ENCODE results near the gene PRELID1. TPM values are rescaled to one million over a fixed set of nuclear protein-coding genes. Genes with fewer than 3 reads are reported as not detected.

Gene PRELID1
- total RNA-seq, 1 donor, result 82.2 TPM

GRCh38 chr5:177330991-177331842 is 27.6 kb downstream of the PRELID1 start:
- no peak overlapping the region for H3K27ac ChIP-seq (ENCODE audit: low read depth, low read length)
- H2AFZ ChIP-seq (ENCODE audit: low read length), result no peak overlapping the region
- peaks cover 5% of the 10 kb centered on the region for H3K79me2 ChIP-seq (ENCODE audit: insufficient read depth, low read length)
- H4K20me1 ChIP-seq (ENCODE audit: insufficient read depth, low read length), result peaks cover 8% of the 10 kb centered on the region
- no peaks in the 10 kb centered on the region for H3K9me3 ChIP-seq (ENCODE audit: low read depth, low read length)
- no peak for TF ChIP-seq CTCF (IDR thresholded peaks at IDR 0.05; ENCODE audit: extremely low read depth, low read depth, low read length)
- no peak overlapping the region for H3K4me2 ChIP-seq (ENCODE audit: insufficient read depth, low read length)
- H3K27me3 ChIP-seq (ENCODE audit: insufficient read depth, low read length), result no peaks in the 10 kb centered on the region
- no peak overlapping the region for H3K4me3 ChIP-seq (ENCODE audit: insufficient read depth, low read length)
- peaks cover 14% of the 10 kb centered on the region for H3K4me1 ChIP-seq (ENCODE audit: insufficient read depth, low read length)
- peak; percentile 60 for DNase-seq (ENCODE audit: insufficient read length, low spot score, missing footprints)
- H3K36me3 ChIP-seq (ENCODE audit: insufficient read depth, low read length), result peaks cover 42% of the 10 kb centered on the region

- Histone ChIP-seq H3K36me3 (ENCODE audit: insufficient read depth, low read length) (peaks cover 46% of the 10 kb centered on the region), H2AFZ (ENCODE audit: low read length) (no peak overlapping the region)
Observed at GRCh38 chr5:177332031-177332895, 28.7 kb downstream of the PRELID1 start.

DNA sequence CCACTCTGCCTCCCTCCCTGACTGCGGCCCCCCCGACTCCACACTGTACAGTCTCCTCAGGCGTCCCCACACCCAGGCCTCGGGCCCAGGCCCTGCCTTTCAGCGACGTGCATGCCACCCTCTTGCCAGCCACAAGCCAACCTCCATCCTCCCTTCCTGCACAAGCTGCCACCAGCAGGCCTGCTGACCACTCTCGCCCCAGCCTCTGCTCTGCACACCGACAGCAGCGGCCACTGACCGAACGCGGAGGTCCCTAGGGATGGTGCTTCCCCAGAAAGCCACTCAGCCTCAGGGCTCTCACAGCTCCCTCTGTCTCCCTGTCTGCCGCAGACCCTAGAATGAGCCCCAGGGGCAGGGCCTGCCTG is 29.3 kb downstream of the PRELID1 start:
- no peak overlapping the region for H3K27ac ChIP-seq (ENCODE audit: low read depth, low read length)
- no peaks in the 10 kb centered on the region for H3K9me3 ChIP-seq (ENCODE audit: low read depth, low read length)
- peaks cover 5% of the 10 kb centered on the region for H3K4me1 ChIP-seq (ENCODE audit: insufficient read depth, low read length)
- DNase-seq (ENCODE audit: insufficient read length, low spot score, missing footprints), result peak; percentile 19
- H3K36me3 ChIP-seq (ENCODE audit: insufficient read depth, low read length), result peaks cover 52% of the 10 kb centered on the region
- H3K4me2 ChIP-seq (ENCODE audit: insufficient read depth, low read length), result no peak overlapping the region
- peaks cover 11% of the 10 kb centered on the region for H4K20me1 ChIP-seq (ENCODE audit: insufficient read depth, low read length)
- no peak overlapping the region for H3K4me3 ChIP-seq (ENCODE audit: insufficient read depth, low read length)
- H2AFZ ChIP-seq (ENCODE audit: low read length), result no peak overlapping the region
- TF ChIP-seq CTCF (IDR thresholded peaks at IDR 0.05; ENCODE audit: extremely low read depth, low read depth, low read length), result no peak
- H3K27me3 ChIP-seq (ENCODE audit: insufficient read depth, low read length), result no peaks in the 10 kb centered on the region
- H3K79me2 ChIP-seq (ENCODE audit: insufficient read depth, low read length), result peaks cover 5% of the 10 kb centered on the region

More at GRCh38 chr5:177332031-177332895, 28.7 kb downstream of the PRELID1 start:
- H3K4me3 ChIP-seq (ENCODE audit: insufficient read depth, low read length), result no peak overlapping the region
- H4K20me1 ChIP-seq (ENCODE audit: insufficient read depth, low read length), result peaks cover 8% of the 10 kb centered on the region
- DNase-seq (ENCODE audit: insufficient read length, low spot score, missing footprints), result peak; percentile 58
- no peak overlapping the region for H3K4me2 ChIP-seq (ENCODE audit: insufficient read depth, low read length)
- no peak for TF ChIP-seq CTCF (IDR thresholded peaks at IDR 0.05; ENCODE audit: extremely low read depth, low read depth, low read length)
- no peak overlapping the region for H3K27ac ChIP-seq (ENCODE audit: low read depth, low read length)
- H3K4me1 ChIP-seq (ENCODE audit: insufficient read depth, low read length), result peaks cover 11% of the 10 kb centered on the region
- H3K9me3 ChIP-seq (ENCODE audit: low read depth, low read length), result no peaks in the 10 kb centered on the region
- H3K27me3 ChIP-seq (ENCODE audit: insufficient read depth, low read length), result no peaks in the 10 kb centered on the region
- H3K79me2 ChIP-seq (ENCODE audit: insufficient read depth, low read length), result peaks cover 5% of the 10 kb centered on the region
